Smooth muscle cell (in vitro differentiated cells): Measurements from ENCODE around the gene PTGDR2. TPM values are rescaled to one million over a fixed set of nuclear protein-coding genes. Genes with fewer than 3 reads are reported as not detected.

Source experiments
- DNase-seq: peaks from one replicate; lab custom pipeline; 2025; ENCODE audit not compliant: unreplicated experiment; lab: John Stamatoyannopoulos, UW
- H2AFZ ChIP-seq: fragments of 200-600 bp; sonication (generic); 2 replicates; pipeline ENCODE4 v1.6.0; 2016; ENCODE audit warnings: antibody characterized with exemption, low read depth, mild to moderate bottlenecking
- H3F3A ChIP-seq: fragments of 200-600 bp; sonication (generic); 2 replicates; pipeline ENCODE4 v1.6.0; 2017; ENCODE audit warnings: antibody characterized with exemption, low read depth
- H3K27ac ChIP-seq: fragments of 200-600 bp; sonication (generic); 2 replicates; pipeline ENCODE4 v1.5.1; 2016; ENCODE audit warnings: low read depth, mild to moderate bottlenecking
- H3K27me3 ChIP-seq: fragments of 200-600 bp; sonication (generic); 2 replicates; pipeline ENCODE4 v1.6.1; 2016; ENCODE audit warnings: low read depth, mild to moderate bottlenecking
- H3K36me3 ChIP-seq: fragments of 200-600 bp; sonication (generic); 2 replicates; pipeline ENCODE4 v1.5.1; 2016; ENCODE audit warnings: low read depth
- H3K4me1 ChIP-seq: fragments of 200-600 bp; sonication (generic); 2 replicates; pipeline ENCODE4 v1.5.1; 2016; ENCODE audit warnings: low read depth
- H3K4me2 ChIP-seq: fragments of 200-600 bp; sonication (generic); 2 replicates; pipeline ENCODE4 v1.6.0; 2016; ENCODE audit warnings: mild to moderate bottlenecking
- H3K4me3 ChIP-seq: fragments of 200-600 bp; sonication (generic); 2 replicates; pipeline ENCODE4 v1.5.1; 2016; ENCODE audit warnings: mild to moderate bottlenecking
- H3K79me2 ChIP-seq: fragments of 200-600 bp; sonication (generic); 2 replicates; pipeline ENCODE4 v1.6.0; 2016; ENCODE audit warnings: low read depth, mild to moderate bottlenecking
- H3K9ac ChIP-seq: fragments of 200-600 bp; sonication (generic); 2 replicates; pipeline ENCODE4 v1.6.0; 2016; ENCODE audit warnings: low read depth
- H3K9me3 ChIP-seq: fragments of 200-600 bp; sonication (generic); replicated peaks from 2 replicates; pipeline ENCODE4 v1.5.1; 2016; ENCODE audit warnings: low read depth
- H4K20me1 ChIP-seq: fragments of 200-600 bp; sonication (generic); 2 replicates; pipeline ENCODE4 v1.6.0; 2016; ENCODE audit warnings: low read depth
- WGBS: methylation state at CpG from one replicate; pipeline ENCODE4 v1.1.7; 2016; ENCODE audit warnings: low lambda C conversion rate; 5-methylcytosine and 5-hydroxymethylcytosine counted together
- polyA plus RNA-seq: library from polyadenylated mRNA; unstranded; fragments of >200 nt; fragmentation: Nextera tagmentation; extraction: Ambion mirVana; gene quantifications from 2 replicates; pipeline ENCODE4 v1.2.1, GENCODE V29; 2016
- total RNA-seq: library from RNA; depleted of rRNA; stranded (reverse); fragments of >200 nt; gene quantifications from 2 replicates; pipeline ENCODE4 v1.2.3, GENCODE V29; 2014
- TF ChIP-seq, protein P1 (sequence below): fragments of 200-600 bp; sonication (generic); IDR thresholded peaks from 2 replicates; pipeline ENCODE4 v1.5.1; 2017; ENCODE audit warnings: borderline replicate concordance, mild to moderate bottlenecking, antibody characterized with exemption; ENCODE audit not compliant: insufficient read depth, poor library complexity, severe bottlenecking

The PTGDR2 gene
- total and polyA plus RNA-seq, 2 experiments from 2014 or later, result 0.04 to 0.08 TPM

DNA sequence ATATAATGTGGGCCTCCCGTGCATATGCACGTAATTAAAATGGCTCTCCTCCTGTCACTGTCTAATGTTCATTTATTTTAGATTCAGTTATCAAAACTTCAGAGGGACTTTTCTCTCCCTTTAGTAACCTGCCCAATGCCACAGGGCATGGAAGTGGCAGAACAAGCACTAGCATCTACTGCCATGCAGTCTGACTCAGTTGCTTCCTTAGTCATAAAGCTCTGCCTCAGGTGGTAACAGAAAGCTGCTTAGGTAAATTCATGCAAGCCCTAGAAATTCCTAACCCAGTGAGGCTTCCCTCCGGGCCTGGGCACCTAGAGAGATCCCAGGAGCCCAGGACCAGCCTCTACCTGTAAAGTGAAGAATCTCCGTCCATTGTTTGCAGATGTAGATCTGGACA lies 41.7 kb upstream of the PTGDR2 start:
- TF ChIP-seq, protein P1, sequence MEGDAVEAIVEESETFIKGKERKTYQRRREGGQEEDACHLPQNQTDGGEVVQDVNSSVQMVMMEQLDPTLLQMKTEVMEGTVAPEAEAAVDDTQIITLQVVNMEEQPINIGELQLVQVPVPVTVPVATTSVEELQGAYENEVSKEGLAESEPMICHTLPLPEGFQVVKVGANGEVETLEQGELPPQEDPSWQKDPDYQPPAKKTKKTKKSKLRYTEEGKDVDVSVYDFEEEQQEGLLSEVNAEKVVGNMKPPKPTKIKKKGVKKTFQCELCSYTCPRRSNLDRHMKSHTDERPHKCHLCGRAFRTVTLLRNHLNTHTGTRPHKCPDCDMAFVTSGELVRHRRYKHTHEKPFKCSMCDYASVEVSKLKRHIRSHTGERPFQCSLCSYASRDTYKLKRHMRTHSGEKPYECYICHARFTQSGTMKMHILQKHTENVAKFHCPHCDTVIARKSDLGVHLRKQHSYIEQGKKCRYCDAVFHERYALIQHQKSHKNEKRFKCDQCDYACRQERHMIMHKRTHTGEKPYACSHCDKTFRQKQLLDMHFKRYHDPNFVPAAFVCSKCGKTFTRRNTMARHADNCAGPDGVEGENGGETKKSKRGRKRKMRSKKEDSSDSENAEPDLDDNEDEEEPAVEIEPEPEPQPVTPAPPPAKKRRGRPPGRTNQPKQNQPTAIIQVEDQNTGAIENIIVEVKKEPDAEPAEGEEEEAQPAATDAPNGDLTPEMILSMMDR, result no peak
- H3K4me1 ChIP-seq, result no peaks in the 10 kb centered on the region
- H3K9me3 ChIP-seq, result no peaks in the 10 kb centered on the region
- no peak overlapping the region for H2AFZ ChIP-seq
- H3F3A ChIP-seq, result peaks cover 8% of the 10 kb centered on the region
- H4K20me1 ChIP-seq, result peaks cover 9% of the 10 kb centered on the region
- no peaks in the 10 kb centered on the region for H3K79me2 ChIP-seq
- no peak overlapping the region for H3K9ac ChIP-seq
- H3K4me3 ChIP-seq, result no peak overlapping the region
- no peaks in the 10 kb centered on the region for H3K27me3 ChIP-seq
- DNase-seq, result no peak
- H3K36me3 ChIP-seq, result peaks cover 25% of the 10 kb centered on the region
- 98% methylated on average over 4 of the region's 4 CpGs for WGBS
- no peak overlapping the region for H3K27ac ChIP-seq
- no peak overlapping the region for H3K4me2 ChIP-seq

DNA sequence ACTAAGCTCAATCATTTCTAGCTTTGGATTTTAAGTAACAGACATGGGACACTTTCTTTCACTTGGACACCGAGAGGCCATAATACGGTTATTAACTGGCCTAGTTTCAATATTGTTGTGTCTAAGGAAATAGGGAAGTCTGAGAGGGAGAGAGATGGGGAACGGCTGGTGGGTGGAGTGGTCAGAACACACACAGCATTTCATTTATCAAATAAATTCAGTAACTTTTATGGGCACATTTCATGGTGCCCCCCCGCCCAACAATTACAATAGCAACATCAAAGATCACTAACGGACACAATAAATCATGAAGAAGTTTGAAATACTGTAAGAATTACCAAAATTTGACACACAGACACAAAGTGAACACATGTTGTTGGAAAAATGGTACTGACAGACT lies 39.9 kb upstream of the PTGDR2 start:
- Histone ChIP-seq H2AFZ (no peak overlapping the region), H4K20me1 (peaks cover 4% of the 10 kb centered on the region), H3K9me3 (no peaks in the 10 kb centered on the region), H3K27ac (no peak overlapping the region), H3K27me3 (no peaks in the 10 kb centered on the region), H3K4me1 (no peaks in the 10 kb centered on the region), H3K4me3 (no peak overlapping the region), H3K79me2 (no peaks in the 10 kb centered on the region), H3K4me2 (no peak overlapping the region), H3K9ac (no peak overlapping the region), H3F3A (peaks cover 3% of the 10 kb centered on the region), H3K36me3 (peaks cover 25% of the 10 kb centered on the region)
- WGBS, result 95% methylated on average over 5 of the region's 5 CpGs
- TF ChIP-seq, protein P1, result no peak
- DNase-seq, result no peak

DNA sequence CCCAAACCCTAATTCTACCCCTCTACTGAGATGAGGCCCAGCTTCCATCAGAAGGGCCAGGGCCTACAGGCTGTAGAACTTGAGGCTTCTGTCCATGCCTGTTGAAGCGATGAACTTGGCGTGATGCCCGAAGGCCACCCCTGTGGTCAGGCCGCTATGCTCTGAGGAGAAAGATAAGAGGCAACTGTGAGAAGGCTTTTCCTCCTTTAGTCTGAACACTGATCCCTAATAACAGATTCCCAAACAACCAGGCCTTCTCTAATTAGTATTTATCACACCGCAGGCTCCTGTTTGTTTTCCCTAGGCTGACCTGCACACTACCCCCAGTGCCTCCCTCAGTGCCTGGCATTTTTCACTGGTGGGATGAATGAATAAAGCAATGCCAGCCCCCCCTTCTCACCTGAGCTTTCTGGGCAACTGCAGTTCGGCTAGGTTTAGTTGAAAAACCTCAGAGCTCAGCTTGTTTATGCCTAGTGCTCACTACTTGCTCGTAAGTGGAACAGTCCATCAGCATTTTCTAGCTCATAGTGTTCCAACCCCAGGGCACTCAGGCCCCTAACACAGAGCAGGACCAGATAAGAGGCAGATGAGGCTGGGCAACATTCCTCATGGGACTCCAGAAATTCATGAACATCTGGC lies 35.5 kb upstream of the PTGDR2 start:
- Histone ChIP-seq H2AFZ (no peak overlapping the region), H3K9me3 (no peaks in the 10 kb centered on the region), H3K36me3 (peaks cover 10% of the 10 kb centered on the region), H3K27me3 (no peaks in the 10 kb centered on the region), H3K79me2 (no peaks in the 10 kb centered on the region), H3K4me3 (no peak overlapping the region), H3F3A (no peaks in the 10 kb centered on the region), H3K9ac (no peak overlapping the region), H3K4me2 (no peak overlapping the region), H4K20me1 (no peaks in the 10 kb centered on the region), H3K4me1 (no peaks in the 10 kb centered on the region), H3K27ac (no peak overlapping the region)
- TF ChIP-seq, protein P1, result no peak
- no peak for DNase-seq
- WGBS, result 90% methylated on average over 7 of the region's 7 CpGs

DNA sequence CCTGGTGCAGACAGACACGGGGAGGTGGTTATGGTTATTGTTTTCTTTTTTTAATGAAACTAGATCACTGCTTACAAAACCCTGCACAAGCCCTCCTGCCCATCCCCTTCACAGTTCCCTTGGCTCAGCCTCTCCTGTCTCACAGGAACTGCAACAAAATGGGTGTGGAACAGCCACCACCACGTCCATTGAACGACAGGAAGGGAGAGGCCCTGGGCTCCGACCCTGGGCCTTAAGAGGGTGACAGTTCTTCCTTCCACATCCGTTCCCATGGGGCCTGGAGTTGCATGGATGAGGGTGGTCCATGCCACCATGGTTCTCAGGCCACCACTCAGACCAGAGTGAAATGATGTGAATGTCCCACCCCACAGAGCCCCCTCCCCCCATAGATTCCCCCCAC lies 34.9 kb upstream of the PTGDR2 start:
- no peaks in the 10 kb centered on the region for H3K4me1 ChIP-seq
- no peaks in the 10 kb centered on the region for H3F3A ChIP-seq
- no peak overlapping the region for H3K4me2 ChIP-seq
- TF ChIP-seq, protein P1, result no peak
- WGBS, result 94% methylated on average over 5 of the region's 5 CpGs
- H3K9ac ChIP-seq, result no peak overlapping the region
- DNase-seq, result no peak
- no peaks in the 10 kb centered on the region for H3K79me2 ChIP-seq
- no peaks in the 10 kb centered on the region for H4K20me1 ChIP-seq
- no peak overlapping the region for H3K27ac ChIP-seq
- no peaks in the 10 kb centered on the region for H3K27me3 ChIP-seq
- H3K4me3 ChIP-seq, result no peak overlapping the region
- peaks cover 10% of the 10 kb centered on the region for H3K36me3 ChIP-seq
- no peaks in the 10 kb centered on the region for H3K9me3 ChIP-seq
- no peak overlapping the region for H2AFZ ChIP-seq
